Testis (tissue), 3 donors: Measurements from ENCODE around the gene TMEM18. TPM values are rescaled to one million over a fixed set of nuclear protein-coding genes. Genes with fewer than 3 reads are reported as not detected.

ENCODE experiments used
- DNase-seq: peaks from one replicate; pipeline ENCODE4 v3.0.0-alpha.2; 2019
- H3K27ac ChIP-seq, 2 donors: fragments of 200-600 bp; sonication (generic); one replicate each; pipeline ENCODE4 v1.5.1; 2019
- H3K27me3 ChIP-seq: fragments of 200-600 bp; sonication (generic); one replicate; pipeline ENCODE4 v1.5.1; 2019
- H3K36me3 ChIP-seq: fragments of 200-600 bp; sonication (generic); one replicate; pipeline ENCODE4 v1.5.1; 2017; ENCODE audit warnings: low read depth; ENCODE audit errors: missing control alignments
- H3K4me1 ChIP-seq: fragments of 200-600 bp; sonication (generic); one replicate; pipeline ENCODE4 v1.5.1; 2019
- H3K4me3 ChIP-seq, 2 donors: fragments of 200-600 bp; sonication (generic); one replicate each; pipeline ENCODE4 v1.5.1; 2017 to 2019
- H3K9me3 ChIP-seq: fragments of 200-600 bp; sonication (generic); one replicate; pipeline ENCODE4 v1.5.1; 2017
- POLR2A ChIP-seq: fragments of 450-650 bp; IDR thresholded peaks from one replicate; pipeline ENCODE4 v1.6.1; 2017; ENCODE audit warnings: antibody characterized with exemption, mild to moderate bottlenecking, moderate library complexity
- WGBS, 2 donors: methylation state at CpG; one replicate each; pipeline ENCODE4 v1.1.5; 2018; 5-methylcytosine and 5-hydroxymethylcytosine counted together
- intact Hi-C: fragments of 100-400 bp; cut with DNase I; formaldehyde crosslinking; loops from one replicate; pipeline ENCODE4 v1.15.1; 2023; ENCODE audit warnings: low total_unique reads
- polyA plus RNA-seq: library from polyadenylated mRNA; stranded (reverse); fragments of 350-450 nt; fragmentation: Illumina TruSeq; extraction: RNeasy Lipid Tissue Mini Kit (QIAGEN cat#74804); gene quantifications from one replicate; pipeline ENCODE4 v1.2.3, GENCODE V29; 2014; ENCODE audit warnings: low read depth, low replicate concordance; ENCODE audit not compliant: insufficient read depth
- total RNA-seq, 2 donors: library from RNA; depleted of rRNA; stranded (reverse); fragments of >200 nt; gene quantifications; one replicate each; pipeline ENCODE4 v1.2.3, GENCODE V29; 2016
- TF ChIP-seq, protein P1 (sequence below), 3 experiments: fragments of 450-650 bp in 2 of 3; fragments of 200-600 bp in 1 of 3; sonication (generic) in 1 of 3; IDR thresholded peaks; one replicate each; pipeline ENCODE4 v1.5.1; 2016 to 2019; ENCODE audit warnings: antibody characterized with exemption in 3 of 3, mild to moderate bottlenecking in 2 of 3, moderate library complexity in 1 of 3

The TMEM18 gene
- total and polyA plus RNA-seq, 3 donors from 2014 or later, result 18.0 to 30.5 (median 25.8) TPM

DNA sequence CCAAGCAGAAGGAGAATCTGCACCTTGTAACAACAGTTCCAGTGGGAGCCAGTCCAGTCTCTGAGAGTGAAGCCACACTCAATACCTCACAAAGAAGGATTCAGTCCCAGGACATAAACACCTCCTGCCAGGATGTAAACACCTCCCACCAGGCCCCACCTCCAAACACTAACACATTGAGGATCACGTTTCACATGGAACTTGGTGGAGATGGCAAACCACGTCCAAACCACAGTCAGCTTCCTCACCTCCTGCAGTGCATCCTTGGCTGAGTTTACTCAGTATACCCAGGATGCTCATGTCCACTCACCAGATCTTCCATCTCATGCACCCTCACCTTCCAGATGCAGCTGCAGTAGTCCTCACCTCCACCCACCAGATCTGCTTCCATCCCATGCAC is 37.8 kb upstream of the TMEM18 start:
- Histone ChIP-seq H3K36me3 (no peaks in the 10 kb centered on the region), H3K27me3 (no peaks in the 10 kb centered on the region), H3K27ac (no peak overlapping the region), H3K4me3 (no peak overlapping the region), H3K9me3 (no peaks in the 10 kb centered on the region), H3K4me1 (peaks cover 2% of the 10 kb centered on the region)
- WGBS, 2 donors, result 73 to 78% methylated on average over 2 of the region's 2 CpGs
- intact Hi-C loops, result no loop called here
- DNase-seq, result no peak
- TF ChIP-seq, protein P1, sequence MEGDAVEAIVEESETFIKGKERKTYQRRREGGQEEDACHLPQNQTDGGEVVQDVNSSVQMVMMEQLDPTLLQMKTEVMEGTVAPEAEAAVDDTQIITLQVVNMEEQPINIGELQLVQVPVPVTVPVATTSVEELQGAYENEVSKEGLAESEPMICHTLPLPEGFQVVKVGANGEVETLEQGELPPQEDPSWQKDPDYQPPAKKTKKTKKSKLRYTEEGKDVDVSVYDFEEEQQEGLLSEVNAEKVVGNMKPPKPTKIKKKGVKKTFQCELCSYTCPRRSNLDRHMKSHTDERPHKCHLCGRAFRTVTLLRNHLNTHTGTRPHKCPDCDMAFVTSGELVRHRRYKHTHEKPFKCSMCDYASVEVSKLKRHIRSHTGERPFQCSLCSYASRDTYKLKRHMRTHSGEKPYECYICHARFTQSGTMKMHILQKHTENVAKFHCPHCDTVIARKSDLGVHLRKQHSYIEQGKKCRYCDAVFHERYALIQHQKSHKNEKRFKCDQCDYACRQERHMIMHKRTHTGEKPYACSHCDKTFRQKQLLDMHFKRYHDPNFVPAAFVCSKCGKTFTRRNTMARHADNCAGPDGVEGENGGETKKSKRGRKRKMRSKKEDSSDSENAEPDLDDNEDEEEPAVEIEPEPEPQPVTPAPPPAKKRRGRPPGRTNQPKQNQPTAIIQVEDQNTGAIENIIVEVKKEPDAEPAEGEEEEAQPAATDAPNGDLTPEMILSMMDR (IDR thresholded peaks at IDR 0.05), result no peak
- no peak for TF ChIP-seq POLR2A

GRCh38 chr2:714005-714741 is 37.0 kb upstream of the TMEM18 start:
- no peaks in the 10 kb centered on the region for H3K27me3 ChIP-seq
- TF ChIP-seq POLR2A, result no peak
- TF ChIP-seq, protein P1 (IDR thresholded peaks at IDR 0.05), result peak in 2 of 3 experiments; percentile 65 to 69
- WGBS, 2 donors, result 61 to 65% methylated on average over 17 of the region's 17 CpGs
- H3K9me3 ChIP-seq, result no peaks in the 10 kb centered on the region
- intact Hi-C loops, result no loop called here
- H3K4me1 ChIP-seq, result no peaks in the 10 kb centered on the region
- DNase-seq, result peak; percentile 85
- H3K4me3 ChIP-seq, result no peak overlapping the region
- H3K36me3 ChIP-seq, result no peaks in the 10 kb centered on the region
- no peak overlapping the region for H3K27ac ChIP-seq

DNA sequence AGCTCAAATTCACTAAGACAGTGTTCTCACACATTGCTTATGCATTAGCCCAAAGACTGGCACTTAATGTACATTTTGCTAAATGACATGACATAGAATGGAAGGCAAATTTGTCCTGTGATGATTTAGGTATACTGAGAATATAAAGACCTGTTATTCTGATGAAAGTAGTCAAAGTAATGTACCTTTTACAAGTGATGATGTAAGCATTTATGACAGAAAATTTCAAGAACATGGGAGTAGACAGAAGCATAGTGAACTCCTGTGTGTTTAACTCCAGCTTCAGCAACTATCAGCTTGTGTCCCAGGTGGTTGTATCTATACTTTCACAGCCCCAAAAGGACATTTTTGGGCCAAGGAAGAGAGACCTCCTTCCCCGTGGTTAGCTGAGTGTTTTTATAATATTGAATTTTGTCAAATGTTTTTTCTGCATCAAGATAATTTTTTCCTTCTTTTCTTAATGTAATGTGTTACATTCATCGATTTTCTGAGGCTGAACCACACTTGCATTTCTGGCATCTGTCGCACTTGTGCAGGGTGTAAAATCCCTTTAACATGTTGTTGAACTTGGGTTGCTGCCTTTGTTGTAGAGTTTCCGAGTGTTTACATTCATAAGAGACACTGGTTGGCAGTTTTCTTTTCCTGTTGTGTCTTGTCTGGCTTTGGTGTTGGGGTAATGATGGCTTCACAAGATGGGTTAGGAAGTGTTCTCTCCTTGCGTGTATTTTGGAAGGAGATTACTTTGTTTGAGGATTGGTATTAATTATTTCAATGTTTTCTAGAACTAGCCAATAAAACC is 33.9 kb upstream of the TMEM18 start:
- intact Hi-C loops, result no loop called here
- Histone ChIP-seq H3K27me3 (no peaks in the 10 kb centered on the region), H3K36me3 (no peaks in the 10 kb centered on the region), H3K4me3 (no peak overlapping the region), H3K4me1 (peaks cover 6% of the 10 kb centered on the region), H3K9me3 (no peaks in the 10 kb centered on the region), H3K27ac (no peak overlapping the region)
- WGBS, 2 donors, result 88 to 89% methylated on average over 5 of the region's 5 CpGs
- TF ChIP-seq, protein P1 (IDR thresholded peaks at IDR 0.05), result no peak
- no peak for TF ChIP-seq POLR2A
- no peak for DNase-seq

- peak; percentile 51 for DNase-seq
Measured at GRCh38 chr2:709138-709765, 32.0 kb upstream of the TMEM18 start.

More at GRCh38 chr2:709138-709765, 32.0 kb upstream of the TMEM18 start:
- Histone ChIP-seq H3K27me3 (no peaks in the 10 kb centered on the region), H3K36me3 (no peaks in the 10 kb centered on the region), H3K9me3 (no peaks in the 10 kb centered on the region), H3K4me1 (peaks cover 6% of the 10 kb centered on the region), H3K4me3 (peak overlapping the region; percentile 31 to 32), H3K27ac (peak overlapping the region; percentile 48 to 82)
- TF ChIP-seq POLR2A, result no peak
- TF ChIP-seq, protein P1 (IDR thresholded peaks at IDR 0.05), result no peak
- intact Hi-C loops, result no loop called here
- 33 to 44% methylated on average over 23 of the region's 23 CpGs for WGBS, 2 donors
